ENCODE results near the gene AUP1.

The AUP1 gene

DNA sequence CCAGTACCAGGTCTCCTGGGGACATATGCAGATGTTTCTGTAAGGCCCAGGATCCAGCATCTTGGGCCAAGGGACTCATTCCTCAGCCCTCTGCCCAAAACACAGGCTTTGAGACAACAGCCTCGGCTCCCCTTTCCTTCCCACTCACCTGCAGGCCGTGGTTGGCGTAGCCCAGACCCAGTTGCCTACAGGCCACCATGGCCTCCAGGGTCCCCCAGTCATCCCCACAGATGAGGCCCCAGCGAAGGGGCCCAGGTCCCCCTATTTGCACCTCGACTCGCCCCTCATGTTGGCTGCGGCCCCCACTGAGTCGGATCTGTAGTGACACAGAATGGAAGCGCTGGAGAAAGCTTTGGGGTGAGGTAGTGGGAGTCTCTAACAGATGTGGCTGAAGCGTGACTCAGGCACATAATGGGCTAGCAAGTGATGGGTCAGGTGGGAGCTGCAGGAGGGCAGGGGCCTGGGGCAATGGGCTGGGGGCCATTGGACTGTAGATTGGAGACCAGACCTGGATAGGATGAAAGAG lies 6.0 kb upstream of the AUP1 start:
- no peak for DNase-seq (ENCODE audit: low read depth)

DNA sequence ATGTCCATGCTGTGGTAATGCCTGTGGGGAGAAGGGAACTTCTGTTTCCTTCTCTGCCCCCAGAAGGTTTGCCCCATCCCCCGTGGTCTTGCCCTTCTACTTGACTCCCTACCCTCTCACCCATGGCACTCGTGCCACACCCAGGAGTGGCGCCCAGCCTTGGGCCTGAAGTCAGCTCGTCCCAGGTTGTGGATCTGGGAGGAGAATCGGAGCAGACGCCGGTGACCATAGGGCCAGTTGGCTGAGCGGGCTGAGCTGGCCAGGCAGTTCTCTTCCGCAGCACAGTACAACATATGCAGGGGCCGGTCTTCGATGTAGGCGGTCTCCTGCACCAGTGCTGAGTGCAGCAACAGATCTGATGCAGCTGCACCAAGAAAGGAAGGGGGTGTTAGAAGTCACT lies 4.9 kb upstream of the AUP1 start:
- DNase-seq (ENCODE audit: low read depth), result no peak

DNA sequence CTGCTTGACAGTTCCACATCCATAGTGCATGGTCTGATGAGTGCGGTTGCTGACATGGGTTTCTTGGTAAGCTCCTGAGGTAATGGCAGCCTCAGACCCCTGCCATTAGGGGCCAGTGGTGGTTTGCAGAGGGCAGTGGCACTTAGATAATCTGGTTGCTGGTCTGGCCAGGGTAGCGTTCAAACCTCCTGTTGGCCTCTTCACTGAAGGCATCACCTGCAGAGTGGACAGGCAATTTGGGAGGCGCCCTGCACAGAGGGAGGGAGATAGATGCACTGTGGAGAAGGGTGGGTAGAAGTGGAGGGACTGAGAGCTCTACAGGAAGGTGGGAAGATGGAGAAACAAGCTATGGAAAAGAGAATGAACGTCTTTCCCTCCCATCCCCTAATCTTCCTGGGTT lies 4.0 kb upstream of the AUP1 start:
- no peak for DNase-seq (ENCODE audit: low read depth)

DNA sequence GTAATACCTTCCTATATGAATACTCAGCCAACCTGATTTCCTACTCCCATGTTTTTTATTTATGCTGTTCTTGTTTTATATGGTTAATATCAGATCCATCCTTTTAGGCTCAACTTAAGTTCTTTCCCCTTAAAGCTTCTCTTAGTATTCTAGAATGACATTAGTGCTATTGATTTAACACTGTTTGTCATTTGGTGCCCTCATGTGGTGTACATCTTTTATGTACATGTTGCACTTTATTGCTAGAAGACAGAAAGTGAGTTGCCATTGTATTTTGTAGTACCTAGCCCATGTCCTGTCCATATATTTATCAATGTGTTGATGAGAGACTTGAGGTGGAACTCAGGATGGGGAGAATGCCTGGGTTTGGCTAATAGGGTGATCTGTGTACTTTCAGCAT lies 2.7 kb upstream of the AUP1 start:
- DNase-seq (ENCODE audit: low read depth), result no peak

DNA sequence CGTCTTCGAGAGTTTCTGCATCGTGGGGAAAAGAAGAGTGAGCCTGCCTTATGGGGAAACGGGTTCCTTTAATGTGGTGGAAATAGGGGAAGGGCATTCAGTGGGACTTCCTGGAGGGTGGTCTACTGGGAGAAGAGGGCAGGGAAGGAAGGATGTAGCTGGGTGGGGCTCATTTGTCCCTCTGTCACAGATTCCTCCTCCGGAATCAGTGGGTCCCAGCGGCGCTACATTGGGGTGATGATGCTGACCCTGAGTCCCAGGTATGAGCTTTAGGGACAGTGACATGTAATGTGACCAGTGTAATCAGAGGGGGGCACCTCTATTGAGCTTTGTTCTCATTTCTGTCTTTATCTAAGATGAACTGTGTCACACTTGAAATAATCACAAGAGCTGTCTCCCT lies 2.2 kb upstream of the AUP1 start:
- no peak for DNase-seq (ENCODE audit: low read depth)

DNA sequence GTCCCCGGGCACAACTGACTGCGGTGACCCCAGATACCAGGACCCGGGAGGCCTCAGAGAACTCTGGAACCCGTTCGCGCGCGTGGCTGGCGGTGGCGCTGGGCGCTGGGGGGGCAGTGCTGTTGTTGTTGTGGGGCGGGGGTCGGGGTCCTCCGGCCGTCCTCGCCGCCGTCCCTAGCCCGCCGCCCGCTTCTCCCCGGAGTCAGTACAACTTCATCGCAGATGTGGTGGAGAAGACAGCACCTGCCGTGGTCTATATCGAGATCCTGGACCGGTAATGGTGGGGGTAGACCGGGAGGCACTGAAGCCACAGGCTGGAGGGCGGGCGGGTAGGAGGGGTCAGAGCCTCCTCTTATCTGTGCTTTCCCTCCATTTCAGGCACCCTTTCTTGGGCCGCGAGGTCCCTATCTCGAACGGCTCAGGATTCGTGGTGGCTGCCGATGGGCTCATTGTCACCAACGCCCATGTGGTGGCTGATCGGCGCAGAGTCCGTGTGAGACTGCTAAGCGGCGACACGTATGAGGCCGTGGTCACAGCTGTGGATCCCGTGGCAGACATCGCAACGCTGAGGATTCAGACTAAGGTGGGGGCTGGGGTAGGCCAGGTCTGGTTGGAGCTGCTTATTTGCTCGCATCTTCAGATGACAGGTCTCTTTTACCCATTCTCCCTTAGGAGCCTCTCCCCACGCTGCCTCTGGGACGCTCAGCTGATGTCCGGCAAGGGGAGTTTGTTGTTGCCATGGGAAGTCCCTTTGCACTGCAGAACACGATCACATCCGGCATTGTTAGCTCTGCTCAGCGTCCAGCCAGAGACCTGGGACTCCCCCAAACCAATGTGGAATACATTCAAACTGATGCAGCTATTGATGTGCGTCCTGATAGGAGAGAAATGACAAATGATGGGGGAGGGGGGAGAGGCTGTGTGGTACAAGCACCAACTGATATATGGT lies 1.0 kb upstream of the AUP1 start:
- no peak for DNase-seq (ENCODE audit: low read depth)

DNA sequence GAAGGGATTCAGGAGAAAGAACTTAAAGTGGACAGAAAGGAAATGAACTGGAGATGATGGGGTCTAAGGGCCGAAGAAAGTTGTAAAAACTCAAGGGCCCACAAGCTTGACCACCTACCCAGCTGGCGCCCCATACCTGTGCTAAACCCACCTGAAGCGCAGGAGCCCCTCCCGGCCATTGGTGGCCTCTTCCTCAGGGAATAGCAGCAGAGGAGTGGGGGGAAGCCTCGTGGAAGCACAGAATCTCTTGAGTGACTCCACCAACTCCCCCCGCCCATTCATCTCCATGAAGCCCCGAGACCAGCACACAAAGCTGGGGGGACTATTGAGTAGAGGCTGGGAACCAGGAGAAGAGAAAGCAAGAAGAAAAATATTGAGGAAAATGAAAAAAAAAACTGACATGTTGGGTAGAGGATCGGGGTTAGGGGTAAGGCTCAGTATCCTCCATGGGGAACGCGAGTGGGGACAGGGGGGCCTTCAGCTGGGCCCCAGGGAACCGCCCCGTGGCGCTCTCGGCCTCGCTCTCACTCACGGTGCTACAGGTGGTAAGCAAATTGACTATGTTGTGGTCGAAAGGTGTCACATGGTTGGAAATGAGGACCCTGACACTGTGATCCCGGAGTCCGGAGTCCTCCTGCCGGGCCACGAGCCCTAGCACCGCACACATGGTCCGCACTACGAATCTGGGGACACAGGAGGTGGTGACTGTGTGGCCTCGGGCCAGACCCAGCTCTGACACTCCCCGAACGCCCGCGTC lies 728 bp downstream of the AUP1 start:
- DNase-seq (ENCODE audit: low read depth), result no peak

DNA sequence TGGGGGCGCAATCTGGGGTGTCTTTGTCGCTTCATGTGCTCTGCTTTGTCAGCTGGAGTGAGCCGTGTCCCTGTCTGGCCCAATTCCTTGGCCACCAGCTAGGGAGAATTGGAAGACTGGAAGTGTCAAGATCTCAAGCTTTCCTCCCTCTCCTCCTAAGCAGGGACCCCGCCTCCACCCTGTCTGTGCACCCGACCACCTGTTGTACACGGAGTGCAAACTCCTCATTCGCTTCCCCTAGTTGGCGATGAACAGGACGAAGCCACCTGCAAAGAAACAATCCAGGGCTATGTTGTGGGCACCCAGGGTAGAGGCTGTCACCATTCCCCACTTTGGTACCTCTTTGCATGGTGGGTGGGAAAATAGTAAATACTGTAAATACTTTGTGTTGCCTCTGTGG lies 1.8 kb downstream of the AUP1 start:
- no peak for DNase-seq (ENCODE audit: low read depth)

DNA sequence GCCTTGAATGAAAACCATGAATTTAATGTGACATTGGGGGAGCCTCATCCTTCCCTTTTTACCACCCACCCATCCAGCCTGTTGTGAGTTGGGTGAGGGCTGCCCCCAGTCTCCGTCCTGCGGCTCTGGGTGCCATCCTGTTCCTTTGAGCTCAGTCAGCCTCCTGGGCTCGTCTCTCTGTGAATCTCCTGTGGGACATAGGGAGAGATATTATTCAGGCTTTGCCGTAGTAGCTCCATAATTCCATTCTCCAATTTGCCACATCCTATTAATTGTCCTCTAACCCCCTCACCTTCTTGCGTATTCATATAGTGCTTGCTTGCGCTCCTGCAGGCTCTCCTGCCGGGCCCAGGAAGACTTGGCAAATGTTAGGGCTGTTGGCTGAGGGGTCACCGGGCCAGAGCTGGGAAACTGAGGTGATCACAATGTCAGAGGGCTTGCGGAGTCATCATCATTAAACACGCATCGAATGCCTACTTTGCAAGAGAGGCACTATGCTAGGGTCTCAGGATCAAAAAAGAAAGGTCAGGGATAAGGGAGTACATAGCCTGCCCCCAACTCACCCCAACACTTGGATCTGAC lies 2.8 kb downstream of the AUP1 start:
- DNase-seq (ENCODE audit: low read depth), result no peak

DNA sequence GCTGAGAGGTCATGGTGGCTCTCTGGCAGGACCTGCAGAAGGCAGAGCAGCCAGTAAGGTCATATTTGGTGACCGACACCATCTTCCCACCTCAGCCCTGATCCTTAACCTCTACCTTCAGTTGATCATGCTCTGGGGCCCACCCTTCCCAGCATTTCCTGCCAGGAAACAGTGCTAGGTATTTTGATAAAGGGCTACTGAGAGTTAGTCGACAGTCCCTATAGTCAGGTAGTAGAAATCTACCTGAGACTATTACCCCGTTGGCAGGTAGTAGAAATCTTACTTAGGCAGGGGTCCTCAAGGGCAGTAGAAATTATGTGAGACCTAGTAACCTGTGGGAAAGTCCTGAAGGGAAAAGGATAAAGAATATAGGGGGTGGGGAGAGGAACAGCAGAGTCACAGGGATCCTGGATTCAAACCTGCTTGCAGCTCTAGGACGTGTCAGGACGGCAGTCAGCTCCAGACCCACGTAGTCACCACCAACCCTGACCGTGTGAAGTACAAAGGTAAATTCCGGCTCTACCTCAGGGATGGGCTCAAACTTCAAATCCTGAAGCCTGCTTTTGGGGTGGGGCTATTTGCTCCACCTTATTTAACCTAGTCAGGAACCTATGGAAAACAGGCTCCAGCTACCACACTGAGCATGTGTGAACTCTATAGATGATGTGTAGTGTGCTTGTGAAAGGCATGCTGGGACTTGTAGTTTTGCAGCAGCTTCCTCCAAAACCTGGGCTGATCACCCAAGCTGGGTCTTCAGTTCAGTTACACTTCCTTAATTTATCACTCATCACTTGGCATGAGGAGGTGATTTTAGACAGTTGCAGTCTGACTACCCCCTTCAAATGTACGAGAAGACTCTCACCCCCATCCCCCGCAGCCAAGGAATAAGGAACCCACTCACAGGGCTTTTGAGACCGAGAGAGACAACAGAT lies 3.5 kb downstream of the AUP1 start, which contains the start of gene DQX1:
Gene DQX1, minus strand, starts transcription at position 515 of the 932 bp plus-strand sequence. Its CDS starts 502 bp downstream, at position 13.
- DNase-seq (ENCODE audit: low read depth), result no peak

- no peak for DNase-seq (ENCODE audit: low read depth)
These were observed 4.4 kb downstream of the AUP1 start for GRCh38 chr2:74524955-74525716.

GRCh38 chr2:74524005-74524404 lies 5.5 kb downstream of the AUP1 start:
- DNase-seq (ENCODE audit: low read depth), result no peak

- DNase-seq (ENCODE audit: low read depth), result no peak
These were observed 7.0 kb downstream of the AUP1 start for GRCh38 chr2:74522516-74522915.

DNA sequence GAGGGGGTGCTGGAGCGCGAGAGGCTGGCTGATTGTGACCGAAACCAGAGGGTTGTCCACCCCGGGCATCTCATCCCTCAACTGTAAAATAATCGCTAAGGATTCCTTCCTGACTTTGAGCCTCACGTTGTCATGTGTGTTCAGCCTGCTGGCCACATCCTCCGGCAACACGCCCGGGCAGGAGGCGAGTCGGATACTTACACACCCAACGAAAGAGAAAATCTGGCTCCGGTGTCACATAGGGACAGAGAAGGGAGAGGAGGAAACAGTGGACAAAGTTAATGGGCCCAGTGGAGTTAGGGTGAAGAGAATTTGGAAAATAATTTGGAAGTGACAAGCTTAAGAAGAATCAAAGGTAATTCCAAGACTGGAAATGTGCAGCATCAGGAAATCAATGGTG lies 12.9 kb downstream of the AUP1 start:
- DNase-seq (ENCODE audit: low read depth), result no peak

GRCh38 chr2:74515981-74516633 lies 13.4 kb downstream of the AUP1 start:
- DNase-seq (ENCODE audit: low read depth), result no peak

- DNase-seq (ENCODE audit: low read depth), result no peak
These were observed 14.1 kb downstream of the AUP1 start for GRCh38 chr2:74515271-74515980.

- DNase-seq (ENCODE audit: low read depth), result no peak
These were observed 14.9 kb downstream of the AUP1 start, which contains the start of gene TLX2 for GRCh38 chr2:74514368-74515270. TSS of gene TLX2 (plus strand) at chr2:74514450. CDS start at chr2:74514807, 357 bp downstream.

Data from stimulated activated CD8-positive, alpha-beta memory T cell treated with anti-CD3 and anti-CD28 coated beads, Interleukin-15, amount 100 ng/mL, for 24 hours (primary cell).